ENCODE results near the gene KLK15.

GRCh38 chr19:50791594-50792271 lies 41.6 kb downstream of the KLK15 start:
- TF ChIP-seq CTCF (conservative IDR thresholded peaks at IDR 0.05 in 1 of 2, IDR thresholded peaks at IDR 0.05 in 1 of 2; ENCODE audit: extremely low read depth in 1 of 2, insufficient read depth in 1 of 2, low read depth in 1 of 2, low read length in 2 of 2) (no peak), EZH2 (IDR thresholded peaks at IDR 0.05; ENCODE audit: borderline replicate concordance, low read length) (no peak)

Measured in mammary epithelial cell (primary cell).